NCI-H146 (cell line): ENCODE results near the gene TPH1.
"Not testable (repeated sequence)": the region's sequence is repeated elsewhere in the genome, so short reads cannot be mapped to it uniquely, and the experiment has no call there.

Experiments used
- DNase-seq: peaks from one replicate; lab custom pipeline; 2025; lab: John Stamatoyannopoulos, UW

TPH1 gene

DNA sequence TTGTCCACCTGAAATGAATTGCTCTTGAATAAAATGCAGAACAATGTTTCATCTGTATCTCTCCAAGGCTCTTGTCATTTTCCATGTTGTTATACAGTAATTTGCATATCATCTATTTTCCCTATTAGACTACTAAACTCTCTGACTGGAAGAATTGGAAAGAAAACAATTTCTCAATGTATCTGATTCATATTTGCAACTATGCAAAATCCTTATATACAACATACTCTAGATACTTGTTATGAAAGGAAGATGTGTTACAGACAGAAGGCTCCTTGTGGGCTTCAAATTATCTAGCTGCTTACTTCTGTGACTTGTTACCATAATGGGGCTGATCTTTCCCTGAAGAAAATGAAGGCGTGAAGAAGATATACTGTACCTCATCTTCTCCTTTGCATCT lies 23.6 kb downstream of the TPH1 start:
- DNase-seq, result no peak

DNA sequence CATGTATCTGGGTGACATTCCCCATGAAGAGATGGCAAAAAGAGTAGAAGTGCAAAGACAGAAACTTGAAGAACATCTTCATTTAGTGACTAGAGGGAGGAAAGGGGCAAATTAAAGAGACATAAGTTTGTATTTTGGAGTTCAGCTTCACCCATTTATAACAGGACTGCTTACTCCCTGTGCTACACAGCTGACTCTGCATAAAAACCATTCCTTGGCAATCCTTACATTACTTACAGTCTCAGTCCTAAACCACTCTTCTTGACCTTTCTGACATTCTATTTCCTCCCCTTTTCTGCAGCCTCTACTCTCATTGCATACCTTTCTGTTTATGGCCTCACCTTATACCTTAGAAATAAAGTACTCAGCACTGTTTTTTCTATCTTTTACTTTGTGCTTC lies 26.4 kb downstream of the TPH1 start:
- DNase-seq, result no peak

DNA sequence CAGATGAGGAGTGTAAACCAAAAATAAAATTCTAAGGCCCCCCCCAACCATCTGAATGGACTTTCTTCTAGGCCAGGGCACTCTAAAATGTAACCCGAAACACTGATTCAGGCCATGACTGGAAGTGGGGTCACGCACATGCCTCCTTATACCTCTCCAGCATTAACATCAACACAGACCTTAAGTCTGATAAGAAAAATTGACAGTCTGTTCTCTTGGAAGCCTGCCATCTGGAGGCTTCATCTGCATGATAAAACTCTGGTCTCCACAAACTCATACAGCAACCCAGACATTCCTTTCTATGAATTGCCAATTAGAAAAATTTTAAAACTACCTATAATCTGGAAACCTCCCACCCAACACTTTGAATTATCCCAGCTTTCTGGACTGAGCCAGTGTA lies 29.3 kb downstream of the TPH1 start:
- no peak for DNase-seq

DNA sequence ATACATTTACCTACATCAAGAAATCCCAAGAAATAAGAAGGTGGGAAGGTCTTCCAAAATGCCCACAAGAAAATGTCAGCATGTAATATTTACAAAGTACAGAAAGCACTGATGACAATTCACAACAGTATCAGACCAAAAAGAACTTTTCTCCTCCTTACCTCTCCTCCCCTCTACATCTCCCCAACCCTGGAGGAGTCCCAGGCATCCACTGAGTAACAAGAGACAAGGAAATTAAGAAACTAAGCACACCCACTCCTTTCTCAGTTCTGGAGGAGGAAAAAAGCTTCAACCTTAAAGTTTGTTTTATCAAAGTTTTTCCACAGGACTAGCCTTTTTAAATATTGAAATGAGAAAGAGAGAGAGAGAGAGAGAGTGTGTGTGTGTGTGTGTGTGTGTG lies 31.2 kb downstream of the TPH1 start:
- DNase-seq, result no peak

DNA sequence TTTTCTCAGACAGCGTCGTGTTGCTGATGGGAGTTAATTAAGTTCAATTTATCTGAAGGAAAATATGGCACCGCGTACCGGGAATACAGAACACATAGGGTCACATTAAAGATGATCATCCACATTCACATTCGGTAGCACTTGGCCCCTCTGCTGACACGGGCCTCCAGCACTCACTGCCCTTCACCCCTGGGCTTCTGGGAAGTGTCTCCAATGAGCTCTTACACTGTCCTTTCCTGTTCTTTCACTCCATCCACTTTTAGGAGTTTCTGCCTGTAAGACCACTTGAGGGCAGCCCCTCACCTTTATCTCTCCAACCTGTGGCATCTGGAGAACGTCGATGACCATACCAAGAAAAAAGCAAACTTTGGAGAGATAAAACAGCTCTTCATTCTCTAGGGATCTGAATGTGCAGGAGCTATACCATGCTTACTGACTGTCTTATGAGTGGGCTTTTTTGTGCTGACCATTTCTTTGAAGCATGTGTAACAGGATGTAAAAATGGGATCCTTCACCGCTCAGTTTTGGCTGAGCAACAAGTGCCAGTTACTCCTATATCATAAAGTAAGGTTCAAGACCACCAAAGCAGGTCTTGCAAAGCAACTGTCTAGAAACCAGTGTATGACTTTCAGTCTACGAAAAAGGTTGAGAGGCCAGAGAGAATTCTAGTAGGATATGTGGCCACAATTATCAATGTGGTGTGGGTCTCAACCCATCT lies 32.1 kb downstream of the TPH1 start:
- peak; percentile 48 for DNase-seq

DNA sequence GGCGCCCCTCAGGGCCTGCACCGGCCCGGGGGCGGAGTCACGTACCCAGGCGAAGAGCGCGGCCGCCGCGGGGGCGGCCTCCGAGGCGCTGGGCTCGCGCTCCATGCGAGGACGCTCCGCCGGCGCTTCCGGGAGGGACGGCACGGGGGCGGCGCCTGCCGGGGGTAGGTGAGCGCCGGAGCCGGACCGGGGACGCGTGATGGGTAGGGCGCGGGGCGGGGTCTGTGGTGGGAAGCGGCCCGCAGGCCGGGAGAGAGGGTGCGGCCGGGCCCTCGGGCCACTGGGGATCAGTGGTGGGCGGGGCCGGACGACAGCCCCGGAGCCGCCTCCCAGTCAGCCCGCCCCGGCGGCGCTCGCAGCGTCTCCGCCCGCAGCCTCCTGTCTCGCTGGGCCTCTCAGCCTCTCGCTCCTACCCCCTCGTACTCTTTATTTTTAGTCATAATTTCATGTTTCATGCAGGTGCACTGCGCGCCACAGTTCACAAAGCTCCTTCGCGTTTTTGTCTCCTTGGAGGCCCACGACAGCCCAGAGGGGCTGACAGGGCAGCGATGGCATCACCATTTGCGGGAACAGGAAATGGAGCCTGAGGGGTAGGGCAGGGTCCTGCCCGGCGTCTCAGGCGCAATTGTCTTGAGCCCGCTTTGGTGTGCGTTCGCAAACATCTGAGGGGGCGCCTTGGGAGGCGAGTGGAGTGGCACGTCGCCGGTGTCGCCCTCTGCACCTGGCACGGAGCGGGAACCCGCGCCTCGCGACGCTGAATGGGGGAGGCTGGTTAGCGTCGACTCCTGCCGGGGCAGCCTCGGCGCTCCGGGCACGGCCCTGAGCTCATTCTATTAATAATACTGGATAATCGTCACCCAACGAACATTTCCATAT lies 32.9 kb downstream of the TPH1 start, which contains the start of gene SERGEF:
SERGEF (minus strand) TSS at position 142 of the 876 bp plus-strand sequence; CDS start at position 105, 37 bp downstream.
- peak; percentile 97 for DNase-seq

DNA sequence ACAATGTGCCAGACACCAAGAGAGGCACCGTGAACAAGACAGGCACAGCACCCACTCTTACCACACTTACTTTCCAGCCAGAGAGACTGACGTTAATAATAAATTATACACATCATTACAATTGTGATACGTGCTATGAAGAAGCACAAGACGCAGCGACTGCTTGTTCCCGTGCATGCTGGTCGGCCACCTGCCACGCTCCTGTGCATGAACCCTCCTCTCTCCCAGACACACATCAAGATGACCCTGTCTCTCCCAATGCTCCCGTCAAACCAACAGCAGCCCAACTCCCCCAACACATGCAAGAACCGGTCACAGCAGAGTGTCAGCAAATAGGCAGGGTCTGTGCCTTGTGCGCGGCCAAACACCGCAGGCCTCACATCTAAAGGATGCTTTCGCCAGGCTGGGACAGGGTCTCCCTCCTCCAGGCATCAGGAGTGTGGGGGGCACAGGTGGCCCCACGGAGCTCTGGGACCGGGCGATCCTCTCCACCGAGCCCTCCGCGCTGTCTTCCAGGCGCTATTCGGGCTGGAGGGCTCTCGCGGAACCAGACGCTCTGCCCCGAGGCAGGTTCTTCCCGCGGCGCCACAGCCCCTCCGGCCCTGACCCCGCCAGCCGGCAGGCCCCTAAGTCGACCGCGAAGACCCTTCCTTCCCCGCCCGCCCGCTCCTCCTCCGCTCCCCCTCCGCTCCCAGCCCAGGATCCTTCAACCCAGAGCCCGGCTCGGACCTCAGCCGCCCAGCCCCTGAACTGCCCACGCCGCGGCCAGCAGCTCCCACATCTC lies 33.8 kb downstream of the TPH1 start:
- DNase-seq, result peak; percentile 75

- DNase-seq, result peak; percentile 16
Observed at GRCh38 chr11:18011633-18012032, 34.4 kb downstream of the TPH1 start.

DNA sequence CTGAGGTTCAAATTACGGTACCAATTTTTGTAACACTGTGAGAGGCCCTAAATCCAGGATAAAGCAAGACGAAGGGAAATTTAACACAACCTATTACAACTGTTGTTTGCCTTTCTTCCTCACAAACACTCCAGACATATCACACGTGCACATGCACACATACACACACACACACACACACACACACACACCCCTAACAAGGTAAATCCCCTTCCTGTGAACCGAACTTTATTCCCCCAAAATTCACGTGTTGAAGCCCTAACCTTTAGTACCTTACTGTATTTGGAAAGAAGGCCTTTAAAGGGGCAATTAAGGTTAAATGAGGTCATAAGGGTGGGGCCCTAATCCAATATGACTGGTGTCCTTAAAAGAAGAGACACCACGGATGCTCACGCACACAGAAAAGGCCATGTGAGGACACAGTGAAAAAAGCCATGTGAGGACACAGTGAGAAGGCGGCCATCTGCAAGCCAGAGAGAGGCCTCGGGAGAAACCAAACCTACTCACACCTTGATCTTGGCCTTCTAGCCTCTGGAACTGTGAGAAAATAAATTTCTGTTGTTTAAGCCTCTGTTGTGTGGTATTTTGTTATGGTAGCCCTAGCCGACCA lies 35.0 kb downstream of the TPH1 start:
- DNase-seq, result peak; percentile 10

DNA sequence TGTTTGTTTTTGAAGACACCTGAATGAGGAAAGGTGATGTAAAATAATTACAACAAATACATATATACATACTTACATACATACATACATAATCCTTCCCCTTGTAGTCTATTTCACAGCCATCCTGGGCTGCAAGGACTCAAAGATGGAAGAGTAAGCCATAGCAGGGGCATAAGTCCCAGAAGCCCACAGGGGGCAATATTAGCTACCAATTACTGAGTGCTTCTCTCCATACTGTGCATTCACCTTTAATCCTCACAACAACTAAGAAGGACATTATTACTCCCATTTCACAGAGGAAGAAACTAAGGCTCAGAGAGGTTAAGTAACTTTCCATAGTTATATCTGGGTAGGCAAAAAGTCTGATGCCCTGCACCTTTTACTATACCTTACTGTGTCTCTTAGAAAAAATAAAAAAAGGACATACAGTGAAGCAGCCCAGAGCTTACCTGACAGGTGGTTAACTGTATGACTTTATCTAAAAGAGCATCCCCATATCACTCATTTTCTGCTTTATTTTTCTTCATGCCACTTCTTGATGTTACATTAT lies 35.9 kb downstream of the TPH1 start:
- peak; percentile 3 for DNase-seq

DNA sequence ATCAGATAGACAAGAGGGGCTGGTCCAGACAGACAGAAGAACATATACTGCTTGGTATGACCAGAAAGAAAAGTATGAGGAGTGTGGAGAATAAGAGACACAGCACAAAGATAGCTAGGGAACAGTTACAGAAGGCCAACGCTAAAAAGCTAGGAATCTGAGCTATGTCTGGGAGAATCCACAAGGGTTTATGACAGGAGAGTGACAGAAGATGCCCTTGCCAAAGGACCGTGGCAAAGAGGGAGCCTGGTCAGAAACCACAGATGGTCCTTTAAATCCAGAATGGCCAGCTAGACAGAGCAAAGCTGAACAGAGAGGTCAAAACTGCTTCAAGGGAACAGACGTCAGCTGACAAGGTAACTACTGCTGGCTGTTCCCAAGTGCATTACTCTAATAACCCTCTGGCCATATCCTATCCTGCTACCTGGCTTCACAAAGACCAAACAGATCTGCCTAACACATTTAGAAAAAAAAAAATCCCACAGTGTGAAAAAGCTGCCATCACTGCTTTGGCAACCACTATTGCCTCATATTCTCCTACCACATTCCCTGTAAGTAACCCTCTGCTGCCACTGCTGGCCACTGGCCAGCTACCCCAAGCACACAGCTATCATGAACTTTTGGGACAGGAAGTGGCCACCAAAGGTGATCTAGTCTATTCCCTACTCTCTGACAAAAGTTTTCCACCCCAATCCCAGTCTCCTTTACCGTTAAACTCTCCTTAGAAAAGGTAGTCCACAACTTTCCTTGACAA lies 40.5 kb downstream of the TPH1 start:
- no peak for DNase-seq

DNA sequence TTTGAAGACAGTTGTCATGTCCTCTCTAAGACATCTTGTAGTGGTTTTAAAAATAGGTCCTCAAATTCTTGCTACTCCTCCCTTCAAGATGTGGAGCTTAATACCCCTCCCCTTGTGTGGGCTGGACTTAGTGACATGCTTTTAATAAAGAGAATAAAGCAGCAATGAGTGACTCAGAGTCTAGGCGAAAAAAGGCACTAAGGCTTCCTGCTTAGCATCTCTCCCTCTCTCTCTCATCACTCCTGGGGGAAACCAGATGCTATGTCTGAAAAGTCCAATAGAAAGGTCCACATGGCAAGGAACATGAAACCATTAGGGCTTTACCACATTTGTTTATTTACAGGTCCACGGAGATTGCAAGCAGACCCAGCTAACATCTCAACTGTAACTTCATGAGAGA lies 44.9 kb downstream of the TPH1 start:
- no peak for DNase-seq

DNA sequence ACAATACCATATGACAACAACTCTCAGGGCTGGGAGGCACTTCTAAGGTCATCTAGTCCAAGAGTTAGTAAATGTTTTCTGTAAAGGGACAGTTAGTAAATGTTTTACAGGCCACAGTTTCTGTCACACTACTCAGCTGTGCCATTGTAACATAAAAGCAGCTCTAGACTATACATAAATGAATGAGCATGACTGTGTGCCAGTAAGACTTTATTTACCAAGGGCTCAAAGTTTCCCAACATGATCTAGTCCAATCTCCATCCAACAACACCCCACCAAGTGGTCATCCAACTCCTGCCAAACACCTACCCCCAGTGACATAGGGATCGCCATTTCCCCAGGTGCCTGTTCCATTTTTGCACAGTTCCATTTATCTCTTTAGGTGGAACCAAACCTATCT lies 45.3 kb downstream of the TPH1 start:
- DNase-seq, result no peak

GRCh38 chr11:18000128-18000527 lies 45.9 kb downstream of the TPH1 start:
- DNase-seq, result not testable (repeated sequence)
